Suprapubic skin (tissue), 4 donors: Measurements from ENCODE around the gene PIK3R5.

Source experiments
- POLR2A ChIP-seq, 2 donors: fragments of 450-650 bp; IDR thresholded peaks; one replicate each; pipeline ENCODE4 v1.6.1; 2017; ENCODE audit warnings: antibody characterized with exemption in 2 of 2, mild to moderate bottlenecking in 2 of 2, moderate library complexity in 2 of 2
- POLR2AphosphoS5 ChIP-seq, 3 donors: sonication (generic); formaldehyde crosslinking; IDR thresholded peaks; one replicate each; pipeline ENCODE4 v1.6.1; 2017; ENCODE audit warnings: antibody characterized with exemption in 3 of 3
- TF ChIP-seq, protein P1 (sequence below), 2 donors: fragments of 200-600 bp in 1 of 2; fragments of 450-650 bp in 1 of 2; sonication (generic) in 1 of 2; IDR thresholded peaks; one replicate each; pipeline ENCODE4 v1.5.1; 2016 to 2019; ENCODE audit warnings: antibody characterized with exemption in 2 of 2, mild to moderate bottlenecking in 1 of 2, moderate library complexity in 1 of 2

DNA sequence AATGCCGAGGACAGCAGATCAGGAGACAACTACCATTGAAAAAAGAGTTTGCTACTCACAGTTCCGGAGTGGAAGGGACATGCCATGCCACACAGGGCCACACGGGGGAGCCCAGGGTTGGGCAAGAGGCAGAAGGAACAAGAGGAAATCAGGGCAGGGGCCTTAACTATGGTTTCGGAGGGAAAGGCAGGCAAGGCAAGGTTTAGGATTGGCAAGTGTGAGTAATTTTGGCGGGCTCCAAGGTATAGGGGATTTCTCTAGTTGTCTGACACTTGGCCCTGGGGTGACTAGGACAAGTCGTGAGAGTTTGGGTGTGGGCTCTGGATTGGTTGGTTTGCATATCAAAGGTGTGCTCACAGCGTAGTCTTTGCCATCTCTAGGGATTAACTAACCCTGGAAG is 28.8 kb upstream of the PIK3R5 start:
- TF ChIP-seq, protein P1, sequence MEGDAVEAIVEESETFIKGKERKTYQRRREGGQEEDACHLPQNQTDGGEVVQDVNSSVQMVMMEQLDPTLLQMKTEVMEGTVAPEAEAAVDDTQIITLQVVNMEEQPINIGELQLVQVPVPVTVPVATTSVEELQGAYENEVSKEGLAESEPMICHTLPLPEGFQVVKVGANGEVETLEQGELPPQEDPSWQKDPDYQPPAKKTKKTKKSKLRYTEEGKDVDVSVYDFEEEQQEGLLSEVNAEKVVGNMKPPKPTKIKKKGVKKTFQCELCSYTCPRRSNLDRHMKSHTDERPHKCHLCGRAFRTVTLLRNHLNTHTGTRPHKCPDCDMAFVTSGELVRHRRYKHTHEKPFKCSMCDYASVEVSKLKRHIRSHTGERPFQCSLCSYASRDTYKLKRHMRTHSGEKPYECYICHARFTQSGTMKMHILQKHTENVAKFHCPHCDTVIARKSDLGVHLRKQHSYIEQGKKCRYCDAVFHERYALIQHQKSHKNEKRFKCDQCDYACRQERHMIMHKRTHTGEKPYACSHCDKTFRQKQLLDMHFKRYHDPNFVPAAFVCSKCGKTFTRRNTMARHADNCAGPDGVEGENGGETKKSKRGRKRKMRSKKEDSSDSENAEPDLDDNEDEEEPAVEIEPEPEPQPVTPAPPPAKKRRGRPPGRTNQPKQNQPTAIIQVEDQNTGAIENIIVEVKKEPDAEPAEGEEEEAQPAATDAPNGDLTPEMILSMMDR (IDR thresholded peaks at IDR 0.05) = peak; percentile 39 to 59
- TF ChIP-seq POLR2A (IDR thresholded peaks at IDR 0.05) = no peak
- TF ChIP-seq POLR2AphosphoS5 (IDR thresholded peaks at IDR 0.05) = no peak
